ENCODE data around the gene EPS8L1.
A peak's percentile ranks its signal among the peaks of the same experiment; 100 is the strongest.

The EPS8L1 gene

DNA sequence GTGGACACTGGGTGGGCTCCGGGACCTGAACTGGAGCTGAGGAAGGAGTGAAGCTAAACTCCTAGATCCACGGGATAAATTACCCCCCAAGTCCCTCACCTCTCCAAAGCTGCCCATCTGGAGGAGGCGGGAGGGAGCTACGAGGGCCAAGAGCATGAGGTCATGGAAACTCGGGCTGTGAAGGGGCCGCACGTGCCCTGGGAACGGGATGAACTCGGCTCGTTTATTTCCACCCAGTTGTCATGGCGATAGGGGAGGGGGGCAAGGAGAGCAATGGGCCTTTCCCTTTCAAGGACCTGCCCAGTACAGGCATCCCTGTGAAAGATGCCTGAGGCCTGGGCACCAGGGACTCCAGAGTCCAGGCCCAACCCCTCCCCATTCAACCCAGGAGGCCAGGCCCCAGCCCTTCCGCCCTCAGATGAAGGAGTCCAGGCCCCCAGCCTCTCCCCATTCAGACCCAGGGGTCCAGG is 37.9 kb downstream of the EPS8L1 start:
- peak; percentile 82 for DNase-seq (ENCODE audit: extremely low read depth, low read depth)
- peak overlapping the region; percentile 7 for H3K4me3 ChIP-seq (replicated peaks; ENCODE audit: low read depth, low read length)
- TF ChIP-seq, protein P1, sequence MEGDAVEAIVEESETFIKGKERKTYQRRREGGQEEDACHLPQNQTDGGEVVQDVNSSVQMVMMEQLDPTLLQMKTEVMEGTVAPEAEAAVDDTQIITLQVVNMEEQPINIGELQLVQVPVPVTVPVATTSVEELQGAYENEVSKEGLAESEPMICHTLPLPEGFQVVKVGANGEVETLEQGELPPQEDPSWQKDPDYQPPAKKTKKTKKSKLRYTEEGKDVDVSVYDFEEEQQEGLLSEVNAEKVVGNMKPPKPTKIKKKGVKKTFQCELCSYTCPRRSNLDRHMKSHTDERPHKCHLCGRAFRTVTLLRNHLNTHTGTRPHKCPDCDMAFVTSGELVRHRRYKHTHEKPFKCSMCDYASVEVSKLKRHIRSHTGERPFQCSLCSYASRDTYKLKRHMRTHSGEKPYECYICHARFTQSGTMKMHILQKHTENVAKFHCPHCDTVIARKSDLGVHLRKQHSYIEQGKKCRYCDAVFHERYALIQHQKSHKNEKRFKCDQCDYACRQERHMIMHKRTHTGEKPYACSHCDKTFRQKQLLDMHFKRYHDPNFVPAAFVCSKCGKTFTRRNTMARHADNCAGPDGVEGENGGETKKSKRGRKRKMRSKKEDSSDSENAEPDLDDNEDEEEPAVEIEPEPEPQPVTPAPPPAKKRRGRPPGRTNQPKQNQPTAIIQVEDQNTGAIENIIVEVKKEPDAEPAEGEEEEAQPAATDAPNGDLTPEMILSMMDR (IDR thresholded peaks at IDR 0.05; ENCODE audit: low read depth, low read length, missing control alignments) = no peak

- TF ChIP-seq, protein P1 (IDR thresholded peaks at IDR 0.05; ENCODE audit: low read depth, low read length, missing control alignments) = no peak
- no peak for DNase-seq (ENCODE audit: extremely low read depth, low read depth)
- peak overlapping the region; percentile 96 for H3K4me3 ChIP-seq (replicated peaks; ENCODE audit: low read depth, low read length)
These were observed 39.0 kb downstream of the EPS8L1 start for GRCh38 chr19:55114566-55115145.

GRCh38 chr19:55115446-55116065 is 39.9 kb downstream of the EPS8L1 start:
- DNase-seq (ENCODE audit: extremely low read depth, low read depth) = no peak
- TF ChIP-seq, protein P1 (IDR thresholded peaks at IDR 0.05; ENCODE audit: low read depth, low read length, missing control alignments) = no peak
- peak overlapping the region; percentile 96 for H3K4me3 ChIP-seq (replicated peaks; ENCODE audit: low read depth, low read length)

DNA sequence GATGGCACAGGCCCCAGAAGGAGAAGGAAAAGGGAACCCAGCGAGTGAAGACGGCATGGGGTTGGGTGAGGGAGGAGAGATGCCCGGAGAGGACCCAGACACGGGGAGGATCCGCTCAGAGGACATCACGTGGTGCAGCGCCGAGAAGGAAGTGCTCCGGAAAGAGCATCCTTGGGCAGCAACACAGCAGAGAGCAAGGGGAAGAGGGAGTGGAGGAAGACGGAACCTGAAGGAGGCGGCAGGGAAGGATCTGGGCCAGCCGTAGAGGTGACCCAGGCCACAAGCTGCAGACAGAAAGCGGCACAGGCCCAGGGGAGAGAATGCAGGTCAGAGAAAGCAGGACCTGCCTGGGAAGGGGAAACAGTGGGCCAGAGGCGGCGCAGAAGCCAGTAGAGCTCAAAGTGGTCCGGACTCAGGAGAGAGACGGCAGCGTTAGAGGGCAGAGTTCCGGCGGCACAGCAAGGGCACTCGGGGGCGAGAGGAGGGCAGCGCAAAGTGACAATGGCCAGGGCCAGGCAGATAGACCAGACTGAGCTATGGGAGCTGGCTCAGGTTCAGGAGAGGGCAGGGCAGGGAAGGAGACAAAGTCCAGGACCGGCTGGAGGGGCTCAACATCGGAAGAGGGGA is 40.7 kb downstream of the EPS8L1 start:
- TF ChIP-seq, protein P1 (IDR thresholded peaks at IDR 0.05; ENCODE audit: low read depth, low read length, missing control alignments) = no peak
- DNase-seq (ENCODE audit: extremely low read depth, low read depth) = no peak
- peak overlapping the region; percentile 96 for H3K4me3 ChIP-seq (replicated peaks; ENCODE audit: low read depth, low read length)

GRCh38 chr19:55116859-55117662 is 41.4 kb downstream of the EPS8L1 start, which contains the start of gene PPP1R12C:
TSS of gene PPP1R12C (minus strand) at chr19:55117637. CDS start at chr19:55117543, 94 bp downstream.
- TF ChIP-seq, protein P1 (IDR thresholded peaks at IDR 0.05; ENCODE audit: low read depth, low read length, missing control alignments) = no peak
- DNase-seq (ENCODE audit: extremely low read depth, low read depth) = no peak
- peak within 1 kb of the TSS; percentile 96 for H3K4me3 ChIP-seq (replicated peaks; ENCODE audit: low read depth, low read length)

DNA sequence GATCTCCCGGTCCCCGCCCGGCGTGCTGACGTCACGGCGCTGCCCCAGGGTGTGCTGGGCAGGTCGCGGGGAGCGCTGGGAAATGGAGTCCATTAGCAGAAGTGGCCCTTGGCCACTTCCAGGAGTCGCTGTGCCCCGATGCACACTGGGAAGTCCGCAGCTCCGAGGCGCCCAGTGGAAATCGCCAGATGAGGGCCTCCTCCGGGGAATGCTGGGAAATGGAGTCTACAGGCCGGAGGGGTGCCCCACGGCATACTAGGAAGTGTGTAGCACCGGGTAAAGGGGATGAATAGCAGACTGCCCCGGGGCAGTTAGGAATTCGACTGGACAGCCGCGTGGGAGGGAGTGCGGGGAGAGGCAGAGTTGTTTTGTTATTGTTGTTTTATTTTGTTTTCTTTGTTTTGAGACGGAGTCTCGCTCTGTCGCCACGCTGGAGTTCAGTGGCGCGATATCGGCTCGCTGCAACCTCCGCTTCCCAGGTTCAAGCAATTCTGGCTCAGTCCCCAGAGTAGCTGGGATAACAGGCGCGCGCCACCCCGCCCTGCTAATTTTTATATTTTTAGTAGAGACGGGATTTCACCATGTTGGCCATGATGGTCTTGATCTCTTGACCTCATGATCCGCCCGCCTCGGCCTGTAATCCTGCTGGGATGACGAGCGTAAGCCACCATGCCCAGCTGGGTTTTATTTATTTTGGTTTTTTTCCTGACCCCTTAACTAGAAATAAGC is 42.2 kb downstream of the EPS8L1 start:
- H3K4me3 ChIP-seq (replicated peaks; ENCODE audit: low read depth, low read length) = peak overlapping the region; percentile 55
- TF ChIP-seq, protein P1 (IDR thresholded peaks at IDR 0.05; ENCODE audit: low read depth, low read length, missing control alignments) = no peak
- peak; percentile 95 for DNase-seq (ENCODE audit: extremely low read depth, low read depth)

Data from HFF-Myc (cell line).